Pancreas (tissue), 10 donors: ENCODE data around the gene DNM3. TPM values are rescaled to one million over a fixed set of nuclear protein-coding genes. Genes with fewer than 3 reads are reported as not detected.
A peak's percentile ranks its signal among the peaks of the same experiment; 100 is the strongest.

Experiments
- ATAC-seq, 4 donors: fragments of 200-7000 bp; cut with Tn5 transposase; one replicate each; pipeline versions ENCODE4 v1.8.0 to v1.9.1; 2020; ENCODE audit warnings: mild to moderate bottlenecking in 4 of 4, moderate library complexity in 4 of 4
- DNase-seq, 6 donors: peaks; one replicate each; pipeline ENCODE4 v3.0.0-alpha.2; 2020
- FAIRE-seq: peaks from 2 replicates; lab custom pipeline; 2012; peaks lifted over from hg19 to GRCh38; lab: Jason Lieb, UNC
- H3K27ac ChIP-seq, 4 donors: fragments of 200-600 bp; sonication (generic); 1 replicate in 3 of 4; 2 replicates in 1 of 4; pipeline versions ENCODE4 v1.5.0 to v1.8.0; 2020
- H3K27me3 ChIP-seq, 4 donors: fragments of 200-600 bp; one replicate each; pipeline ENCODE4 v1.8.0; 2021
- H3K36me3 ChIP-seq, 3 donors: fragments of 200-600 bp; sonication (generic) in 1 of 3; one replicate each; pipeline versions ENCODE4 v1.5.0 to v1.8.0; 2020 to 2021
- H3K4me1 ChIP-seq, 3 donors: fragments of 200-600 bp; one replicate each; pipeline ENCODE4 v1.8.0; 2021
- H3K4me3 ChIP-seq, 4 donors: fragments of 200-600 bp; sonication (generic) in 2 of 4; one replicate each; pipeline versions ENCODE4 v1.5.0 to v1.8.0; 2020 to 2021
- H3K9me3 ChIP-seq, 4 donors: fragments of 200-600 bp; one replicate each; pipeline ENCODE4 v1.8.0; 2021
- WGBS, 2 donors: extraction: QIAGEN DNeasy Blood & Tissue Kit; methylation state at CpG; one replicate each; pipeline ENCODE4 v1.1.7; 2013; 5-methylcytosine and 5-hydroxymethylcytosine counted together
- intact Hi-C, 3 donors: fragments of 100-400 bp; cut with DNase I; formaldehyde crosslinking; loops; one replicate each; pipeline versions ENCODE4 v1.11.1 to v1.14.2; 2022
- polyA plus RNA-seq, 2 donors: library from polyadenylated mRNA; stranded (reverse); fragments of 200-250 nt; gene quantifications; one replicate each; pipeline ENCODE4 v1.2.3, GENCODE V29; 2013
- total RNA-seq, 6 donors: library from RNA; stranded (reverse); fragmentation: NEBNext Ultra II Directional in 4 of 6; extraction: Animal tissue kit (Norgen Biotek cat#: 25700) in 4 of 6; gene quantifications; one replicate each; pipeline versions ENCODE4 v1.2.1 to v1.2.4, GENCODE V29; 2021 to 2023
- TF ChIP-seq, protein P1 (sequence below), 4 donors: fragments of 200-600 bp; sonication (generic) in 3 of 4; IDR thresholded peaks; one replicate each; pipeline versions ENCODE4 v1.5.0 to v1.8.0; 2021; ENCODE audit warnings: antibody characterized with exemption in 4 of 4
- donor health status: healthy with polysubstance abuse.
- donor health status: DM: no; HTN: no; CAD: no; lungs with moderate emphysema.
- donor health status: DM: no; HTN: no; CAD: no.
- donor health status: control.
- donor health status: control.
- donor health status: Bipolar disorder and iron deficiency.
- donor health status: DM: yes; HTN: yes; CAD: no.
- donor health status: DM: no; HTN: no; CAD: no.
- donor health status: DM: no; HTN: no; CAD: no.
- donor health status: DM: yes; HTN: yes; CAD: no.

Gene DNM3
- total and polyA plus RNA-seq, 8 donors: 0.40 to 1.3 (median 0.78) TPM

DNA sequence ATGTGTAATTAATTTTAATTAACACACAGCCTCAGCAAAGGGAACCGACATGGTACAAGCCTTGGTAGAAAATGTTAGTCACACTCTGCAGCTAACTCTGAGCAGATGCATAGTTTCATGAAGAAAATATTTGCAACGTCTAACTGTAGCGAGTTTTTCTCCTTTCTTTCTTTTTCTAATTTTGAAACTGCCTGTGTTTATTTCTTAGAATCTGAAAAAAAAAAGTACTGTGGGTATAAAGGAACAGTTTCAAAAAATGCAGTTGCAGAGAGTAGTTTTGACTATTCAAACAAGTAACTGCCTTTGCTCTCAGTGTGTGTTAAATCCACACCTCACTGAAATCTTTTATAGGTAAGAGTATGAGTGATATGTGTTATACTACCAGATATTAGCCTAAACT lies 429.3 kb downstream of the DNM3 start:
- no peak overlapping the region for H3K4me3 ChIP-seq
- TF ChIP-seq, protein P1, sequence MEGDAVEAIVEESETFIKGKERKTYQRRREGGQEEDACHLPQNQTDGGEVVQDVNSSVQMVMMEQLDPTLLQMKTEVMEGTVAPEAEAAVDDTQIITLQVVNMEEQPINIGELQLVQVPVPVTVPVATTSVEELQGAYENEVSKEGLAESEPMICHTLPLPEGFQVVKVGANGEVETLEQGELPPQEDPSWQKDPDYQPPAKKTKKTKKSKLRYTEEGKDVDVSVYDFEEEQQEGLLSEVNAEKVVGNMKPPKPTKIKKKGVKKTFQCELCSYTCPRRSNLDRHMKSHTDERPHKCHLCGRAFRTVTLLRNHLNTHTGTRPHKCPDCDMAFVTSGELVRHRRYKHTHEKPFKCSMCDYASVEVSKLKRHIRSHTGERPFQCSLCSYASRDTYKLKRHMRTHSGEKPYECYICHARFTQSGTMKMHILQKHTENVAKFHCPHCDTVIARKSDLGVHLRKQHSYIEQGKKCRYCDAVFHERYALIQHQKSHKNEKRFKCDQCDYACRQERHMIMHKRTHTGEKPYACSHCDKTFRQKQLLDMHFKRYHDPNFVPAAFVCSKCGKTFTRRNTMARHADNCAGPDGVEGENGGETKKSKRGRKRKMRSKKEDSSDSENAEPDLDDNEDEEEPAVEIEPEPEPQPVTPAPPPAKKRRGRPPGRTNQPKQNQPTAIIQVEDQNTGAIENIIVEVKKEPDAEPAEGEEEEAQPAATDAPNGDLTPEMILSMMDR (IDR thresholded peaks at IDR 0.05): no peak
- FAIRE-seq (no peak), DNase-seq (no peak), ATAC-seq (no peak)
- peaks cover 0 to 28% (median 15%) of the 10 kb centered on the region in 3 donors for H3K4me1 ChIP-seq
- H3K27ac ChIP-seq: peak overlapping the region in 2 of 4 donors; percentile 78 to 79
- 35 to 44% methylated on average over 3 of the region's 3 CpGs for WGBS, 2 donors
- intact Hi-C loops: no loop called here
- H3K9me3 ChIP-seq: no peaks in the 10 kb centered on the region
- no peaks in the 10 kb centered on the region for H3K27me3 ChIP-seq
- H3K36me3 ChIP-seq: no peaks in the 10 kb centered on the region

DNA sequence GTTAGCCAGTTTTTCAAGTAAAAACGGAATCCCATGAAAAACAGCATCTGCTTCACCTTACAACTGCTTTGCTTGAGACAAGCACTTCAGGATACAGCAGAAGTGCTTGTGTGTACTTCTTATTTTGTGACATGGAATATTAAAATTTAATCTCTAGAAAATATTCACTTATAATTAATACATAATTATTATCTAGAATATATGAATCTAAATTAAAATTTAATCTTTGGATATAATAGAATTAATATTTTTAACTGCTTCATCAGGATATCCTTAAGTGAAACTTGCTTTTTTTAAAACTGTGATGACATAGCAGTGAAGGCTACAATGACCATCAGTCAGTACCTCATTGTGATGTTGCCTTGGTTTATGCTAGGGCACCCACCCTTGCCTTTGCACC lies 430.8 kb downstream of the DNM3 start:
- H3K4me3 ChIP-seq: no peak overlapping the region
- 0 to 3% methylated on average over 1 of the region's 1 CpG for WGBS, 2 donors
- no peak overlapping the region for H3K27ac ChIP-seq
- FAIRE-seq (no peak), DNase-seq (no peak), ATAC-seq (no peak)
- no peaks in the 10 kb centered on the region for H3K27me3 ChIP-seq
- intact Hi-C loops: no loop called here
- H3K36me3 ChIP-seq: no peaks in the 10 kb centered on the region
- TF ChIP-seq, protein P1 (IDR thresholded peaks at IDR 0.05): no peak
- H3K4me1 ChIP-seq: peaks cover 10 to 31% (median 28%) of the 10 kb centered on the region in 3 donors
- no peaks in the 10 kb centered on the region for H3K9me3 ChIP-seq

- Histone ChIP-seq H3K9me3 (no peaks in the 10 kb centered on the region), H3K4me1 (peaks cover 11 to 36% (median 31%) of the 10 kb centered on the region in 3 donors), H3K27ac (no peak overlapping the region), H3K36me3 (no peaks in the 10 kb centered on the region), H3K27me3 (no peaks in the 10 kb centered on the region), H3K4me3 (no peak overlapping the region)
- FAIRE-seq (no peak), DNase-seq (no peak), ATAC-seq (no peak)
- TF ChIP-seq, protein P1 (IDR thresholded peaks at IDR 0.05): no peak
- WGBS, 2 donors: 75 to 76% methylated on average over 4 of the region's 4 CpGs
- intact Hi-C loops: no loop called here
These were observed 432.5 kb downstream of the DNM3 start for GRCh38 chr1:172273647-172274396.

DNA sequence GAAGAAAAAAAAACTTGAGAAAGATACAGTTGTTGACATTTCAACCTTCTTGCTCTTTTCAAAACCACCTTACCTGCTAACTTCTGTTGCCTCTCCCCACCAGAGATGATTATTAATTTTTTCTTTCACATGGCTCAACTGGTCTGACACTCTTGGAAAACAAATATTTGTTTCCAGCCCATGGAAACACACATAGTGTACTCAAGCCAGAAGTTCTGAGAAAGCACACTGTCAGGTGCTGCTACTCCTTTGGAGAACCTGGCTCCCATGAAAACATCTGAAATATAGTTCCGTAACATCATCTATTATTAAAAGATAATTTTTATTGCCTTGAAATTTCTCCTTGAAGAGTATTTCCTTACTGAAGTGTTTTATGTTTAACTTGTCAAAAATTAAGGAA lies 434.2 kb downstream of the DNM3 start:
- peak overlapping the region; percentile 20 to 74 (median 57) for H3K27ac ChIP-seq
- no peaks in the 10 kb centered on the region for H3K9me3 ChIP-seq
- intact Hi-C loops: no loop called here
- 44 to 54% methylated on average over 1 of the region's 1 CpG for WGBS, 2 donors
- H3K4me1 ChIP-seq: peaks cover 11 to 32% (median 26%) of the 10 kb centered on the region in 3 donors
- H3K27me3 ChIP-seq: no peaks in the 10 kb centered on the region
- DNase-seq (peak in 1 of 6 donors; percentile 52), FAIRE-seq (no peak), ATAC-seq (peak; percentile 84 to 94 (median 92))
- TF ChIP-seq, protein P1 (IDR thresholded peaks at IDR 0.05): no peak
- no peak overlapping the region for H3K4me3 ChIP-seq
- no peaks in the 10 kb centered on the region for H3K36me3 ChIP-seq
